K562 (cell line): ENCODE results near the gene CDCA4. TPM values are rescaled to one million over a fixed set of nuclear protein-coding genes. Genes with fewer than 3 reads are reported as not detected.

ENCODE experiments used
- ATAC-seq: fragments of 200-7000 bp; cut with Tn5 transposase; 3 replicates; pipeline ENCODE4 v1.9.1; 2020; ENCODE audit warnings: moderate library complexity
- BruUV-seq: library from RNA; stranded (reverse); fragments of 400-500 nt; replicated peaks from 2 replicates; lab custom pipeline; 2021; lab: Mats Ljungman, UMichigan
- CTCF ChIA-PET: fragments of 300-600 bp; formaldehyde crosslinking; extraction: SDS; loops from one replicate; lab custom pipeline; 2021; ENCODE audit warnings: low intra/inter-chr PET ratio; lab: Yijun Ruan, JAX
- POLR2A ChIA-PET: fragments of 300-600, 350-650 bp; sonication (Branson Sonifier 250); formaldehyde crosslinking; extraction: SDS; loops from one replicate; lab custom pipeline; 2021; ENCODE audit warnings: antibody characterized with exemption, inconsistent platforms; lab: Yijun Ruan, JAX
- DNase-seq, 4 experiments: peaks; one replicate each; pipeline versions ENCODE4 v3.0.0 to v3.0.0-alpha.2; 2011 to 2018; ENCODE audit warnings: low spot score in 3 of 4, mixed read lengths in 3 of 4; ENCODE audit errors: extremely low read depth in 1 of 4
- FAIRE-seq: peaks from 2 replicates; lab custom pipeline; 2011; peaks lifted over from hg19 to GRCh38; lab: Jason Lieb, UNC
- H2AFZ ChIP-seq: 2 replicates; pipeline ENCODE4 v1.6.0; 2011; ENCODE audit warnings: low read depth, low read length, control low read depth, inconsistent platforms
- H3K27ac ChIP-seq: fragments of 200-600 bp; 3 replicates; pipeline ENCODE4 v1.8.0; 2011; ENCODE audit warnings: low read depth, mild to moderate bottlenecking, control low read depth, inconsistent platforms, low read length, moderate library complexity, mixed read lengths; ENCODE audit errors: extremely low read depth
- H3K27me3 ChIP-seq, 2 experiments: fragments of 300-600 bp in 1 of 2; 2 replicates in 1 of 2; 3 replicates in 1 of 2; pipeline versions ENCODE4 v1.6.0 to v1.8.0; 2011; ENCODE audit warnings: inconsistent platforms in 2 of 2, low read length in 2 of 2, mild to moderate bottlenecking in 1 of 2, mixed read lengths in 1 of 2, moderate library complexity in 1 of 2; ENCODE audit not compliant: control insufficient read depth in 2 of 2, insufficient read depth in 2 of 2
- H3K36me3 ChIP-seq: fragments of 300-600 bp; 3 replicates; pipeline ENCODE4 v1.8.0; 2011; ENCODE audit warnings: mild to moderate bottlenecking, low read length, inconsistent platforms; ENCODE audit not compliant: control insufficient read depth, insufficient read depth
- H3K4me1 ChIP-seq, 2 experiments: fragments of 200-600 bp in 1 of 2; replicated peaks in 1 of 2; 2 replicates in 1 of 2; 3 replicates in 1 of 2; pipeline versions ENCODE4 v1.5.1 to v1.8.0; 2011; ENCODE audit warnings: inconsistent platforms in 2 of 2, low read length in 2 of 2, mild to moderate bottlenecking in 1 of 2, mixed read lengths in 1 of 2, moderate library complexity in 1 of 2; ENCODE audit not compliant: control insufficient read depth in 2 of 2, insufficient read depth in 2 of 2
- H3K4me2 ChIP-seq: 2 replicates; pipeline ENCODE4 v1.6.1; 2011; ENCODE audit warnings: low read length, control low read depth, inconsistent platforms, mixed read lengths; ENCODE audit not compliant: insufficient read depth
- H3K4me3 ChIP-seq: fragments of 200-600 bp; sonication (generic), shearing (Covaris generic); 2 replicates; pipeline ENCODE4 v1.5.1; 2016; ENCODE audit warnings: control low read depth, inconsistent platforms
- H3K79me2 ChIP-seq: fragments of 200-600 bp; 3 replicates; pipeline ENCODE4 v1.8.0; 2011; ENCODE audit warnings: low read length, inconsistent platforms; ENCODE audit not compliant: control insufficient read depth, insufficient read depth
- H3K9ac ChIP-seq, 2 experiments: 2 replicates each; pipeline versions ENCODE4 v1.6.0 to v1.6.1; 2011; ENCODE audit warnings: low read depth in 2 of 2, low read length in 2 of 2, control low read depth in 1 of 2, inconsistent platforms in 1 of 2, mild to moderate bottlenecking in 1 of 2, mixed read lengths in 1 of 2; ENCODE audit not compliant: insufficient read depth in 1 of 2
- H3K9me1 ChIP-seq: one replicate; pipeline ENCODE4 v1.6.0; 2011; ENCODE audit warnings: inconsistent platforms, mild to moderate bottlenecking, low read length, moderate library complexity; ENCODE audit not compliant: control insufficient read depth, insufficient read depth
- H3K9me3 ChIP-seq: replicated peaks from 2 replicates; pipeline ENCODE4 v1.5.1; 2011; ENCODE audit warnings: low read depth, low read length, inconsistent platforms; ENCODE audit not compliant: control insufficient read depth, insufficient read depth
- H4K20me1 ChIP-seq: replicated peaks from 2 replicates; pipeline ENCODE4 v1.6.1; 2011; ENCODE audit warnings: low read length, inconsistent platforms, mixed read lengths; ENCODE audit not compliant: control insufficient read depth, insufficient read depth
- ERF ChIP-seq: fragments of 450-650 bp; formaldehyde crosslinking; IDR thresholded peaks from 2 replicates; pipeline ENCODE4 v1.4.0; 2020; ENCODE audit warnings: mild to moderate bottlenecking, mixed read lengths
- WGBS: fragments of 100-300 bp; shearing (Covaris generic); methylation state at CpG from one replicate; pipeline ENCODE4 v1.1.6; 2016; ENCODE audit warnings: low coverage, mixed read lengths; ENCODE audit not compliant: insufficient coverage; ENCODE audit errors: missing lambda C conversion rate; 5-methylcytosine and 5-hydroxymethylcytosine counted together
- in situ Hi-C: fragments of 300-500 bp; cut with MboI; formaldehyde crosslinking; loops from 4 replicates; pipeline ENCODE4 v1.15.0; 2018; ENCODE audit warnings: inconsistent platforms, mixed read lengths
- intact Hi-C: fragments of 100-400 bp; cut with micrococcal nuclease; formaldehyde crosslinking; loops from 2 replicates; pipeline ENCODE4 v1.14.2; 2022
- polyA plus RNA-seq, 8 experiments: library from polyadenylated mRNA; depleted of rRNA in 4 of 8; stranded (reverse) in 5 of 8; unstranded in 3 of 8; fragments of >200 nt; fragmentation: Nextera tagmentation in 2 of 8; fragmentation: Illumina TruSeq in 1 of 8; extraction: Ambion mirVana in 2 of 8; extraction: Trizol in 1 of 8; gene quantifications; 2 replicates each; pipeline versions ENCODE4 v1.2.1 to v1.2.3, GENCODE V29; 2011 to 2014; ENCODE audit warnings: inconsistent platforms in 1 of 8, missing spikeins in 1 of 8
- total RNA-seq, 7 experiments: library from RNA; depleted of rRNA in 6 of 7; stranded (reverse); fragments of >200 nt in 6 of 7; fragmentation: Illumina TruSeq in 2 of 7; extraction: Trizol in 2 of 7; gene quantifications; 2 replicates each; pipeline versions ENCODE4 v1.2.1 to v1.2.3, GENCODE V29; 2011 to 2021; ENCODE audit warnings: low replicate concordance in 1 of 7
- TF ChIP-seq, protein P1 (sequence below): fragments of 450-650 bp; formaldehyde crosslinking; IDR thresholded peaks from 2 replicates; pipeline ENCODE4 v1.4.0; 2022; ENCODE audit warnings: missing genetic modification characterization
- TF ChIP-seq, protein P2 (sequence below): sonication (generic); formaldehyde crosslinking; IDR thresholded peaks from 2 replicates; pipeline ENCODE4 v1.8.0; 2023; ENCODE audit warnings: mild to moderate bottlenecking, missing genetic modification reagents

CDCA4 gene
- total and polyA plus RNA-seq, 9 of the 15 experiments (the other 6 are each of a cell fraction or from before 2014, with no cell fraction given) = 6.6 to 44.2 (median 23.0) TPM

DNA sequence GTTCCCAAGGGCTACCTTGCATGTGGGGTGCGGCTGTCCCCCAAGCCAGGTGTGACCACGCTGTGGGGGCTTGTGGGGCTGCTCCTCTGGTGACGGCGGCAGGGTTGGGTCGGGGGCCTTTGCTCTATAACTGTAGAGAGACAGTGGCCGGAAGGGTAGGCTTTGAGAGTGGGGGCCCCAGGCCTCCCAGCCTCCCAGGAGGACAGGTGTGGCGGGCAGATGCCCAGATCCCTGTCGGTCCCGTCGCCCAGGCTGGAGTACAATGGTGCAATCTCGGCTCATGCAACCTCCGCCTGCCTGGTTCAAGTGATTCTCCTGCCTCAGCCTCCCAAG is 47.1 kb upstream of the CDCA4 start:
- H2AFZ ChIP-seq = no peak overlapping the region
- H3K9me1 ChIP-seq = peaks cover 4% of the 10 kb centered on the region
- H4K20me1 ChIP-seq = no peaks in the 10 kb centered on the region
- peaks cover 5 to 46% of the 10 kb centered on the region in 2 experiments; a peak in 4 of 5 replicates for H3K4me1 ChIP-seq
- no peaks in the 10 kb centered on the region for H3K79me2 ChIP-seq
- ChIA-PET CTCF (no interaction called here), POLR2A (interaction anchor here (0.6 kb wide), 2 partner anchors 101 to 430 kb away, joined by 3 to 4 read pairs; no protein-coding TSS in a partner anchor)
- H3K4me2 ChIP-seq = no peak overlapping the region
- BruUV-seq = no TSS peak
- no peak for FAIRE-seq
- no peaks in the 10 kb centered on the region for H3K36me3 ChIP-seq
- ATAC-seq = no peak
- H3K27ac ChIP-seq = no peak overlapping the region
- intact Hi-C loops = no loop called here
- H3K9ac ChIP-seq = no peak overlapping the region
- no peak for DNase-seq
- WGBS = 90% methylated on average over 2 of the region's 12 CpGs
- no peaks in the 10 kb centered on the region for H3K27me3 ChIP-seq
- no peaks in the 10 kb centered on the region for H3K9me3 ChIP-seq
- in situ Hi-C loops = no loop called here
- no peak overlapping the region for H3K4me3 ChIP-seq
- TF ChIP-seq, protein P1, sequence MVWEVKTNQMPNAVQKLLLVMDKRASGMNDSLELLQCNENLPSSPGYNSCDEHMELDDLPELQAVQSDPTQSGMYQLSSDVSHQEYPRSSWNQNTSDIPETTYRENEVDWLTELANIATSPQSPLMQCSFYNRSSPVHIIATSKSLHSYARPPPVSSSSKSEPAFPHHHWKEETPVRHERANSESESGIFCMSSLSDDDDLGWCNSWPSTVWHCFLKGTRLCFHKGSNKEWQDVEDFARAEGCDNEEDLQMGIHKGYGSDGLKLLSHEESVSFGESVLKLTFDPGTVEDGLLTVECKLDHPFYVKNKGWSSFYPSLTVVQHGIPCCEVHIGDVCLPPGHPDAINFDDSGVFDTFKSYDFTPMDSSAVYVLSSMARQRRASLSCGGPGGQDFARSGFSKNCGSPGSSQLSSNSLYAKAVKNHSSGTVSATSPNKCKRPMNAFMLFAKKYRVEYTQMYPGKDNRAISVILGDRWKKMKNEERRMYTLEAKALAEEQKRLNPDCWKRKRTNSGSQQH (CRISPR knock-in tag) = no peak
- no peak for TF ChIP-seq ERF (CRISPR knock-in tag)
- TF ChIP-seq, protein P2, sequence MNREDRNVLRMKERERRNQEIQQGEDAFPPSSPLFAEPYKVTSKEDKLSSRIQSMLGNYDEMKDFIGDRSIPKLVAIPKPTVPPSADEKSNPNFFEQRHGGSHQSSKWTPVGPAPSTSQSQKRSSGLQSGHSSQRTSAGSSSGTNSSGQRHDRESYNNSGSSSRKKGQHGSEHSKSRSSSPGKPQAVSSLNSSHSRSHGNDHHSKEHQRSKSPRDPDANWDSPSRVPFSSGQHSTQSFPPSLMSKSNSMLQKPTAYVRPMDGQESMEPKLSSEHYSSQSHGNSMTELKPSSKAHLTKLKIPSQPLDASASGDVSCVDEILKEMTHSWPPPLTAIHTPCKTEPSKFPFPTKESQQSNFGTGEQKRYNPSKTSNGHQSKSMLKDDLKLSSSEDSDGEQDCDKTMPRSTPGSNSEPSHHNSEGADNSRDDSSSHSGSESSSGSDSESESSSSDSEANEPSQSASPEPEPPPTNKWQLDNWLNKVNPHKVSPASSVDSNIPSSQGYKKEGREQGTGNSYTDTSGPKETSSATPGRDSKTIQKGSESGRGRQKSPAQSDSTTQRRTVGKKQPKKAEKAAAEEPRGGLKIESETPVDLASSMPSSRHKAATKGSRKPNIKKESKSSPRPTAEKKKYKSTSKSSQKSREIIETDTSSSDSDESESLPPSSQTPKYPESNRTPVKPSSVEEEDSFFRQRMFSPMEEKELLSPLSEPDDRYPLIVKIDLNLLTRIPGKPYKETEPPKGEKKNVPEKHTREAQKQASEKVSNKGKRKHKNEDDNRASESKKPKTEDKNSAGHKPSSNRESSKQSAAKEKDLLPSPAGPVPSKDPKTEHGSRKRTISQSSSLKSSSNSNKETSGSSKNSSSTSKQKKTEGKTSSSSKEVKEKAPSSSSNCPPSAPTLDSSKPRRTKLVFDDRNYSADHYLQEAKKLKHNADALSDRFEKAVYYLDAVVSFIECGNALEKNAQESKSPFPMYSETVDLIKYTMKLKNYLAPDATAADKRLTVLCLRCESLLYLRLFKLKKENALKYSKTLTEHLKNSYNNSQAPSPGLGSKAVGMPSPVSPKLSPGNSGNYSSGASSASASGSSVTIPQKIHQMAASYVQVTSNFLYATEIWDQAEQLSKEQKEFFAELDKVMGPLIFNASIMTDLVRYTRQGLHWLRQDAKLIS (CRISPR knock-in tag) = no peak
